ENCODE results near the gene WSB2.
A peak's percentile ranks its signal among the peaks of the same experiment; 100 is the strongest.

The WSB2 gene

DNA sequence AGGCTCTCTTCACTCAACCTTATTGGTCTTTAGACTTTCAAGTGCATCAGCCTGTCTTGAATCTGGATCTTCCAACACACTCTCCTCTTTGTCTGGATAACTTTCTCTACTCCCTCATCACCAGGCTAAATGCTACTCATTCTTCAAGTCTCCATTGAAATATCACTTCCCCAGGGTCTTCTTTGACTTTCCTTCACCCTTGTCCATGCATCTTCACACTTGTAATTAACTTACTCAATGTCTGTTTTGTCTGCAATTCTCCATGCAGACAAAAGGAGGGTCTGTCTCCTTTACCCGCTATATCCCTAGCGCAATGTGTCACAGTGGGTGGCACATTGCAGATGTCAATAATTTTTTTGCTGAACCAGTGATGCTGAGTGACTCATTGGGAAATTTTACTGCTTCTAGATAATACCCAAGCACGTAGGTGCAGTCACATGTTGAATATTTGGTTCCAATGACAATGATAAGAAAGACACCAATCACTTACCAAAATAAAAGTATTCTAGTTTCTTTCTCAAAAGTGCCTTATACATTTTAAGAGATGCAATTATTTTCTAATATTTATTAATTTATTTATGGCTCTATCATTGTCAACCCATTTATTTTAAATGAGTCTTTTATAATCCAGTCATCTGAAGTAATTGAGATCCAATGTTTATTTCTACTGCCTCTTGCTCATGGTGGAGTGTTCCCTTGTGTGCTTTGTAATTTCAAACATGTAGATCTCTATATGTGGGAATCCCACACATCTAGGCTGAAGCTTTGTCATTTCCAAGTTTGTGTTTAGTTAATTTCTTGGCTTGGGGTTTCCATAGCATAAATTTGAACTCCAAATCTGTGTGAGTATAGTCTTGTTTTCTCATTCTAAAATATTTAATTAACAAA lies 66.2 kb downstream of the WSB2 start:
- no peak for DNase-seq (ENCODE audit: low read depth in 2 of 2)

- DNase-seq (ENCODE audit: low read depth in 2 of 2): peak; percentile 29 to 35
These were observed 74.1 kb downstream of the WSB2 start for GRCh38 chr12:117986705-117987469.

- no peak for DNase-seq (ENCODE audit: low read depth in 2 of 2)
These were observed 75.8 kb downstream of the WSB2 start for GRCh38 chr12:117985182-117985581.
